Sigmoid colon (tissue), 7 donors: Measurements from ENCODE around the gene HS3ST4. TPM values are rescaled to one million over a fixed set of nuclear protein-coding genes. Genes with fewer than 3 reads are reported as not detected.

Experiments used
- DNase-seq: peaks from one replicate; pipeline ENCODE4 v3.0.0-alpha.2; 2019
- H3K27ac ChIP-seq, 4 donors: fragments of 200-600 bp; sonication (generic); one replicate each; pipeline ENCODE4 v1.5.1; 2016 to 2019; ENCODE audit warnings: mild to moderate bottlenecking in 1 of 4
- H3K27me3 ChIP-seq, 3 donors: fragments of 200-600 bp; sonication (generic); one replicate each; pipeline ENCODE4 v1.5.1; 2019; ENCODE audit warnings: mild to moderate bottlenecking in 1 of 3
- H3K36me3 ChIP-seq, 4 donors: fragments of 200-600 bp; sonication (generic); one replicate each; pipeline ENCODE4 v1.5.1; 2016 to 2019
- H3K4me1 ChIP-seq, 4 donors: fragments of 200-600 bp; sonication (generic); one replicate each; pipeline ENCODE4 v1.5.1; 2017 to 2019
- H3K4me3 ChIP-seq, 4 donors: fragments of 200-600 bp; sonication (generic); one replicate each; pipeline ENCODE4 v1.5.1; 2017 to 2019; ENCODE audit warnings: mild to moderate bottlenecking in 2 of 4, moderate library complexity in 1 of 4
- H3K9me3 ChIP-seq, 4 donors: fragments of 200-600 bp in 3 of 4; sonication (generic) in 3 of 4; one replicate each; pipeline versions ENCODE4 v1.5.1 to v1.6.1; 2013 to 2019
- CTCF ChIP-seq, 4 experiments: fragments of 450-650 bp in 3 of 4; fragments of 200-600 bp in 1 of 4; IDR thresholded peaks; one replicate each; pipeline ENCODE4 v1.5.1; 2016 to 2019; ENCODE audit warnings: antibody characterized with exemption in 4 of 4, mild to moderate bottlenecking in 3 of 4, moderate library complexity in 2 of 4
- EP300 ChIP-seq, 4 donors: sonication (generic); formaldehyde crosslinking; IDR thresholded peaks; one replicate each; pipeline ENCODE4 v1.6.1; 2017; ENCODE audit warnings: antibody characterized with exemption in 4 of 4
- POLR2A ChIP-seq, 2 donors: fragments of 450-650 bp; IDR thresholded peaks; one replicate each; pipeline ENCODE4 v1.6.1; 2016; ENCODE audit warnings: antibody characterized with exemption in 2 of 2, mild to moderate bottlenecking in 2 of 2, moderate library complexity in 2 of 2
- POLR2AphosphoS5 ChIP-seq, 4 donors: sonication (generic); formaldehyde crosslinking; IDR thresholded peaks; one replicate each; pipeline ENCODE4 v1.6.1; 2017; ENCODE audit warnings: antibody characterized with exemption in 4 of 4
- WGBS, 2 donors: extraction: QIAGEN DNeasy Blood & Tissue Kit; methylation state at CpG; one replicate each; pipeline ENCODE4 v1.1.7; 2013; 5-methylcytosine and 5-hydroxymethylcytosine counted together
- intact Hi-C: fragments of 100-400 bp; cut with DNase I; formaldehyde crosslinking; loops from one replicate; pipeline ENCODE4 v1.15.1; 2023
- polyA plus RNA-seq, 3 donors: library from polyadenylated mRNA; stranded (reverse); fragments of 200-250 nt; gene quantifications; one replicate each; pipeline ENCODE4 v1.2.3, GENCODE V29; 2013
- total RNA-seq, 4 donors: library from RNA; depleted of rRNA; stranded (reverse); fragments of >200 nt; gene quantifications; one replicate each; pipeline ENCODE4 v1.1.0, GENCODE V29; 2016
- donor health status: healthy with polysubstance abuse.
- donor health status: Bipolar disorder and iron deficiency.
- donor health status: healthy.

Gene HS3ST4
- total and polyA plus RNA-seq, 7 donors, result 0.07 to 0.14 TPM; not detected in 5

- WGBS, 2 donors, result 74 to 83% methylated on average over 4 of the region's 4 CpGs
- no peak overlapping the region for H3K27ac ChIP-seq
Observed at GRCh38 chr16:25786748-25787147, 95.0 kb downstream of the HS3ST4 start.

DNA sequence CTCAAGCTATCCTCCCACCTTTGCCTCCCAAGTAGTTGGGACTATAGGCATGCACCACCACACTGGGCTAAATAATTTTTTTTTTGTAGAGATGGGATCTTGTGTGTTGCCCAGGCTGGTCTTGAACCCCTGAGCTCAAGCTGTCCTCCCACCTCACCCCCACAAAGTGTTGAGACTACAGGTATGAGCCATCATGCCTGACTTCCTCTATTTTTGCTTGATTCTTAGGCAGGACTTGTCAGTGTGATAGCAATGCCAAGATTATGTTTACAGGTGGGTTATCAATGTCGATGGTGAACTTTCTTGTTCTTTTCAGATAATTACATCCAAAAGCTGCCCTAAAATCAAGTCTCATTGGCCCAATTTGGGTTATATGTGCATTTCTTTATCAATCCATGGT lies 96.9 kb downstream of the HS3ST4 start:
- Histone ChIP-seq H3K4me3 (no peak overlapping the region), H3K9me3 (no peaks in the 10 kb centered on the region), H3K4me1 (no peaks in the 10 kb centered on the region), H3K27ac (no peak overlapping the region), H3K36me3 (no peaks in the 10 kb centered on the region), H3K27me3 (no peaks in the 10 kb centered on the region)
- intact Hi-C loops, result no loop called here
- DNase-seq, result no peak
- TF ChIP-seq CTCF (IDR thresholded peaks at IDR 0.05) (no peak), POLR2A (IDR thresholded peaks at IDR 0.05) (no peak), EP300 (IDR thresholded peaks at IDR 0.05) (no peak), POLR2AphosphoS5 (IDR thresholded peaks at IDR 0.05) (no peak)
- 69 to 98% methylated on average over 1 of the region's 1 CpG for WGBS, 2 donors

More at GRCh38 chr16:25786748-25787147, 95.0 kb downstream of the HS3ST4 start:
- intact Hi-C loops, result no loop called here
- H3K4me3 ChIP-seq, result no peak overlapping the region
- no peak for DNase-seq
- no peaks in the 10 kb centered on the region for H3K9me3 ChIP-seq
- no peaks in the 10 kb centered on the region for H3K27me3 ChIP-seq
- TF ChIP-seq POLR2A (IDR thresholded peaks at IDR 0.05) (no peak), POLR2AphosphoS5 (IDR thresholded peaks at IDR 0.05) (no peak)
- H3K4me1 ChIP-seq, result no peaks in the 10 kb centered on the region
- H3K36me3 ChIP-seq, result no peaks in the 10 kb centered on the region

- no peak for DNase-seq
- Histone ChIP-seq H3K27ac (no peak overlapping the region), H3K27me3 (no peaks in the 10 kb centered on the region), H3K4me3 (no peak overlapping the region), H3K4me1 (no peaks in the 10 kb centered on the region), H3K36me3 (no peaks in the 10 kb centered on the region), H3K9me3 (peaks cover 0 to 3% (median 0%) of the 10 kb centered on the region in 4 donors)
- 84 to 88% methylated on average over 4 of the region's 4 CpGs for WGBS, 2 donors
- TF ChIP-seq POLR2A (IDR thresholded peaks at IDR 0.05) (no peak), EP300 (IDR thresholded peaks at IDR 0.05) (no peak), CTCF (IDR thresholded peaks at IDR 0.05) (no peak), POLR2AphosphoS5 (IDR thresholded peaks at IDR 0.05) (no peak)
- intact Hi-C loops, result no loop called here
Observed at GRCh38 chr16:25796239-25796638, 104.5 kb downstream of the HS3ST4 start.

GRCh38 chr16:25798065-25798464 lies 106.3 kb downstream of the HS3ST4 start:
- DNase-seq, result no peak
- no peaks in the 10 kb centered on the region for H3K36me3 ChIP-seq
- no peak overlapping the region for H3K27ac ChIP-seq
- 96 to 98% methylated on average over 1 of the region's 1 CpG for WGBS, 2 donors
- no peak overlapping the region for H3K4me3 ChIP-seq
- no peaks in the 10 kb centered on the region for H3K4me1 ChIP-seq
- intact Hi-C loops, result no loop called here
- TF ChIP-seq POLR2AphosphoS5 (IDR thresholded peaks at IDR 0.05), result no peak
- TF ChIP-seq POLR2A (IDR thresholded peaks at IDR 0.05), result no peak
- no peak for TF ChIP-seq EP300 (IDR thresholded peaks at IDR 0.05)
- no peak for TF ChIP-seq CTCF (IDR thresholded peaks at IDR 0.05)
- peaks cover 0 to 3% (median 0%) of the 10 kb centered on the region in 4 donors for H3K9me3 ChIP-seq
- no peaks in the 10 kb centered on the region for H3K27me3 ChIP-seq

DNA sequence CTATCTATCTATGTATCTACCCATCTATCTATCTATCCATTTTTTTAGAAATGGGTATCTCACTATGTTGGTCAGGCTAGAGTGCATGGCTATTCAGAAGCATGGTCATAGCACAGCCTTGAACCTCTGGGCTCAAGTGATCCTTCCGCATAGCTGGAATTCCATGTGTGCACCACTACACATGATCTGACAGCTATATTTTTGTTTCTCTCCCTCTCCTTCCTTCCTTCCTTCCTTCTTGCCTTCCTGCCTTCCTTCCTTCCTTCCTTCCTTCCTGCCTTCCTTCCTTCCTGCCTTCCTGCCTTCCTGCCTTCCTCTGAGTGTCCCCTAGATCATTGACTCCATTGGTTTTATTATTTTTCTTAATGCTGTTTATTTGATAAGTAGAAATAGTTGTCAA lies 108.1 kb downstream of the HS3ST4 start:
- intact Hi-C loops, result no loop called here
- no peaks in the 10 kb centered on the region for H3K27me3 ChIP-seq
- no peaks in the 10 kb centered on the region for H3K36me3 ChIP-seq
- H3K9me3 ChIP-seq, result peaks cover 0 to 3% (median 0%) of the 10 kb centered on the region in 4 donors
- no peak overlapping the region for H3K27ac ChIP-seq
- no peaks in the 10 kb centered on the region for H3K4me1 ChIP-seq
- DNase-seq, result no peak
- H3K4me3 ChIP-seq, result no peak overlapping the region
- no peak for TF ChIP-seq EP300 (IDR thresholded peaks at IDR 0.05)
- no peak for TF ChIP-seq CTCF (IDR thresholded peaks at IDR 0.05)
- TF ChIP-seq POLR2A (IDR thresholded peaks at IDR 0.05), result no peak
- TF ChIP-seq POLR2AphosphoS5 (IDR thresholded peaks at IDR 0.05), result no peak
- 96 to 100% methylated on average over 1 of the region's 1 CpG for WGBS, 2 donors
